ENCODE data around the gene C9orf50.

- TF ChIP-seq POLR2A (IDR thresholded peaks at IDR 0.05) (no peak), CTCF (IDR thresholded peaks at IDR 0.05) (no peak)
Measured at GRCh38 chr9:129604766-129605163, 16.1 kb downstream of the C9orf50 start.
